ENCODE results near the gene SORBS1.
"Not testable (repeated sequence)": the region's sequence is repeated elsewhere in the genome, so short reads cannot be mapped to it uniquely, and the experiment has no call there.

Gene SORBS1

DNA sequence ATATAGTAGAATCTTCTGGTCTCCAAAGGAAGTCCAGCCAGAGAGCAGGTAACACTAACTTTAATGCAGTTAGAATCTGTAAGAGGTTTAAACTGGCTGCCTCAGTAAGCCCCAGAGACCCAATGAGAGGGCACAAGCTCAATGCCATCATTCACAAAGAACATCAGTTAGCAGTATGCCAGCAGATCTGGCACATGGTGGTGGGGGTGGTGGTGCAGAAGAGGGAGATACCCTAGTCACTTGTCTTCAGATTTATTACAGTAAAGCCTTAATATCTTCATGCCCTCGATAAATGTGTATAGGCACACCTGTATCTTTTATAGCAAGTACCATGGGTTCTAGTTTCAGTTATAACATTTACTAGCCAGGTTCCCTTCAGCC is 86.2 kb downstream of the SORBS1 start:
- TF ChIP-seq, protein P1, sequence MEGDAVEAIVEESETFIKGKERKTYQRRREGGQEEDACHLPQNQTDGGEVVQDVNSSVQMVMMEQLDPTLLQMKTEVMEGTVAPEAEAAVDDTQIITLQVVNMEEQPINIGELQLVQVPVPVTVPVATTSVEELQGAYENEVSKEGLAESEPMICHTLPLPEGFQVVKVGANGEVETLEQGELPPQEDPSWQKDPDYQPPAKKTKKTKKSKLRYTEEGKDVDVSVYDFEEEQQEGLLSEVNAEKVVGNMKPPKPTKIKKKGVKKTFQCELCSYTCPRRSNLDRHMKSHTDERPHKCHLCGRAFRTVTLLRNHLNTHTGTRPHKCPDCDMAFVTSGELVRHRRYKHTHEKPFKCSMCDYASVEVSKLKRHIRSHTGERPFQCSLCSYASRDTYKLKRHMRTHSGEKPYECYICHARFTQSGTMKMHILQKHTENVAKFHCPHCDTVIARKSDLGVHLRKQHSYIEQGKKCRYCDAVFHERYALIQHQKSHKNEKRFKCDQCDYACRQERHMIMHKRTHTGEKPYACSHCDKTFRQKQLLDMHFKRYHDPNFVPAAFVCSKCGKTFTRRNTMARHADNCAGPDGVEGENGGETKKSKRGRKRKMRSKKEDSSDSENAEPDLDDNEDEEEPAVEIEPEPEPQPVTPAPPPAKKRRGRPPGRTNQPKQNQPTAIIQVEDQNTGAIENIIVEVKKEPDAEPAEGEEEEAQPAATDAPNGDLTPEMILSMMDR (IDR thresholded peaks at IDR 0.05; ENCODE audit: control insufficient read depth, insufficient read depth, low read depth, low read length, missing control alignments), result no peak
- no peak overlapping the region for H3K4me3 ChIP-seq (ENCODE audit: control insufficient read depth, low read depth, low read length)
- no peak for DNase-seq (ENCODE audit: low read depth)

GRCh38 chr10:95474228-95475002 is 86.8 kb downstream of the SORBS1 start:
- no peak overlapping the region for H3K4me3 ChIP-seq (ENCODE audit: control insufficient read depth, low read depth, low read length)
- DNase-seq (ENCODE audit: low read depth), result no peak
- TF ChIP-seq, protein P1 (IDR thresholded peaks at IDR 0.05; ENCODE audit: control insufficient read depth, insufficient read depth, low read depth, low read length, missing control alignments), result no peak

- H3K4me3 ChIP-seq (ENCODE audit: control insufficient read depth, low read depth, low read length), result no peak overlapping the region
- TF ChIP-seq, protein P1 (IDR thresholded peaks at IDR 0.05; ENCODE audit: control insufficient read depth, insufficient read depth, low read depth, low read length, missing control alignments), result no peak
- no peak for DNase-seq (ENCODE audit: low read depth)
These were observed 88.7 kb downstream of the SORBS1 start for GRCh38 chr10:95472304-95473088.

DNA sequence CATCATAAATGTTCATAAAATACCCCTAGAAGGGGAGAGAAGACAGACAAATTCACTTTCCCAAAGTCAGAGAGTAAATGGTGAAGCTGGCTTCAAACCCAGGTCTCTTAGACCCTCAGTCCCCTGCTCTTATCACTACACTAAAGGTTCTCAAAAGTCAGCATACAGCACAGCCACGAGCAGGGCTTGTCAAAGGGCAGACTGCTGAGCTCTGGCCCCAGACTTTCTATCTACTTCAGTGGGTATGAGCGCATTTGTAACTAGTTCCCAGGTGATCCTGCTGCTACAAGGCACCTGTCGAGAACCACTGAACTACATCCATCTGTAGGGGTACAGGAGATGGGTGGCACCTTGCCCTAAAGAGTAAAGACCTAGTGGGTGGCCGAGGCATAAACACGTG is 91.5 kb downstream of the SORBS1 start:
- TF ChIP-seq, protein P1 (IDR thresholded peaks at IDR 0.05; ENCODE audit: control insufficient read depth, insufficient read depth, low read depth, low read length, missing control alignments), result no peak
- DNase-seq (ENCODE audit: low read depth), result no peak
- no peak overlapping the region for H3K4me3 ChIP-seq (ENCODE audit: control insufficient read depth, low read depth, low read length)

GRCh38 chr10:95469251-95469650 is 91.9 kb downstream of the SORBS1 start:
- no peak overlapping the region for H3K4me3 ChIP-seq (ENCODE audit: control insufficient read depth, low read depth, low read length)
- no peak for DNase-seq (ENCODE audit: low read depth)
- TF ChIP-seq, protein P1 (IDR thresholded peaks at IDR 0.05; ENCODE audit: control insufficient read depth, insufficient read depth, low read depth, low read length, missing control alignments), result no peak

DNA sequence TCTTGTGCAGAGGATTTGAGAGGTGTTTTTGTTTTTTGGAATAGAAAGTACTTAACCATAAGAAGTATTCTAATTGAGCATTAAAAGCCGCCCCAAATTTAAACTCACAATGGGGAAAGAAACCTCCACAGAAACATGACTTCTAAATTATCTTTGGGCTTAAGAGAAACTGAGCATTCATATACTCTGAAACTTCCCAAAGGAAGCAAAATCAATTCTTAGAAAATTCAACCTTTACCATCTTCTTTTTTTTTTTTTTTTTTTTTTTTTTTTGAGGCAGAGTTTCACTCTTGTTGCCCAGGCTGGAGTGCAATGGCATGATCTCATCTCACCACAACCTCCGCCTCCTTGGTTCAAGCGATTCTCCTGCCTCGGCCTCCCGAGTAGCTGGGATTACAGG is 93.5 kb downstream of the SORBS1 start:
- not testable (repeated sequence) for DNase-seq (ENCODE audit: low read depth); H3K4me3 ChIP-seq (ENCODE audit: control insufficient read depth, low read depth, low read length)

DNA sequence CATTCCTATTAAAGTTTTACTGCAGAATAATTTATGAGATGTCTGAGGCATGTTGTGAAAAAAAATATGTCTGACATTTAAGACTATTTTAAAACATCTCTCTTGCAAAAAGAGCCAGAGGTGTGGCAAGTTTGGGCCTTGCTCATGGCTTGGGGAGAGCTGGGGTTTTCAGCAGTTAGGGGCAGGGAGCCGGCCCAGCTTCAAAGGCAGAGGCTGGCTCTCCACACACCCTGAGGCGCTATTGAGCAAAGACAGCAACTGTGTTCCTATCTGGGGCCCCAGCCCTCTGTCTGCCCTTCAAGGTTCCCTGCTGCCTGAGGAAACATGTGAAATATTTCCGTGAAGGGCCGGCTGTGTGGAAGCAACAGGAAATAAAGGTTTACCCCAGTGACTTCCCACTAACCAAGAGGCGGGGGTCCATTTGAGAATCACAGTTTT is 94.0 kb downstream of the SORBS1 start:
- no peak overlapping the region for H3K4me3 ChIP-seq (ENCODE audit: control insufficient read depth, low read depth, low read length)
- TF ChIP-seq, protein P1 (IDR thresholded peaks at IDR 0.05; ENCODE audit: control insufficient read depth, insufficient read depth, low read depth, low read length, missing control alignments), result no peak
- no peak for DNase-seq (ENCODE audit: low read depth)

Data from AG09309 (cell line).